ENCODE results near the gene ANGPTL4.
"Not testable (repeated sequence)": the region's sequence is repeated elsewhere in the genome, so short reads cannot be mapped to it uniquely, and the experiment has no call there.

Gene ANGPTL4

GRCh38 chr19:8363803-8364771 lies at the start of gene ANGPTL4:
ANGPTL4 (plus strand) TSS chr19:8364155; CDS start chr19:8364322, 167 bp downstream.
- in situ Hi-C loops (cut with HindIII; ENCODE audit: low sequenced_read_pairs): no loop called here

DNA sequence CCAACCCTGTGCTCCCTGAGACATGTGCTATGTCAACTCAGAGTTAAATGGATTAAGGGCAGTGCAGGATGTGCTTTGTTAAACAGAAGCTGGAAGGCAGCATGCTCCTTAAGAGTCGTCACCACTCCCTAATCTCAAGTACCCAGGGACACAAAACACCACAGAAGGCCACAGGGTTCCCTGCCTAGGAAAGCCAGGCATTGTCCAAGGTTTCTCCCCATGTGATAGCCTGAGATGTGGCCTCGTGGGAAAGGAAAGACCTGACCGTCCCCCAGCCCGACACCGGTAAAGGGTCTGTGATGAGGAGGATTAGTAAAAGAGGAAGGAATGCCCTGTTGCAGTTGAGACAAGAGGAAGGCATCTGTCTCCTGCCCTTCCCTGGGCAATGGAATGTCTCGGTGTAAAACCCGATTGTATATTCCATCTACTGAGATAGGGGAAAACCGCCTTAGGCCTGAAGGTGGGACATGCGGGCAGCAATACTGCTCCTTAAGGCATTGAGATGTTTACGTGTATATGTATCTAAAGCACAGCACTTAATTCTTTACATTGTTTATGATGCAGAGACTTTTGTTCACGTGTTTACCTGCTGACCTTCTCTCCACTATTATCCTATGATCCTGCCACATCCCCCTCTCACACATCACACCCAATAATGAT lies 48.8 kb upstream of the ANGPTL4 start:
- in situ Hi-C loops (cut with HindIII; ENCODE audit: low sequenced_read_pairs): not testable (repeated sequence)

- in situ Hi-C loops (cut with HindIII; ENCODE audit: low sequenced_read_pairs): no loop called here
Observed at GRCh38 chr19:8316351-8317125, 47.4 kb upstream of the ANGPTL4 start.

DNA sequence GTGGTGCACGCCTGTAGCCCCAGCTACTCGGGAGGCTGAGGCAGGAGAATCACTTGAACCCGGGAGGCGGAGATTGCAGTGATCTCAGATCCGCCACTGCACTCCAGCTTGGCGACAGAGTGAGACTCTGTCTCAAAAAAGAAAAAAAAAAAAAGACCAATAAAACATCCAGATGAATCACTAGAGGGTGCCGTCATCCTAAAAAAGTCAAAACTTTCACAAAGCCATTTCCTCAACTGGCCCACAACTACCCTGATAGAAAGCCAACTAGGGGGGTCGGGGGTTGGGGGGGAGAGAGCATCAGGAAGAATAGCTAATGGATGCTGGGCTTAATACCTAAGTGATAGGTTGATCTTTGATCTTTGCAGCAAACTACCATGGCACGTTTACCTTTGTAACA lies 45.1 kb upstream of the ANGPTL4 start:
- in situ Hi-C loops (cut with HindIII; ENCODE audit: low sequenced_read_pairs): not testable (repeated sequence)

GRCh38 chr19:8319807-8320520 lies 44.0 kb upstream of the ANGPTL4 start:
- in situ Hi-C loops (cut with HindIII; ENCODE audit: low sequenced_read_pairs): no loop called here

- in situ Hi-C loops (cut with HindIII; ENCODE audit: low sequenced_read_pairs): no loop called here
Observed at GRCh38 chr19:8320564-8321066, 43.3 kb upstream of the ANGPTL4 start.

GRCh38 chr19:8321067-8321985 lies 42.6 kb upstream of the ANGPTL4 start, which contains the start of the genes NDUFA7 and RPS28:
NDUFA7 (minus strand) TSS chr19:8321375; CDS start chr19:8321358, 17 bp downstream.
RPS28 (plus strand) TSS chr19:8321496; CDS start chr19:8321531, 35 bp downstream.
- in situ Hi-C loops (cut with HindIII; ENCODE audit: low sequenced_read_pairs): no loop called here

DNA sequence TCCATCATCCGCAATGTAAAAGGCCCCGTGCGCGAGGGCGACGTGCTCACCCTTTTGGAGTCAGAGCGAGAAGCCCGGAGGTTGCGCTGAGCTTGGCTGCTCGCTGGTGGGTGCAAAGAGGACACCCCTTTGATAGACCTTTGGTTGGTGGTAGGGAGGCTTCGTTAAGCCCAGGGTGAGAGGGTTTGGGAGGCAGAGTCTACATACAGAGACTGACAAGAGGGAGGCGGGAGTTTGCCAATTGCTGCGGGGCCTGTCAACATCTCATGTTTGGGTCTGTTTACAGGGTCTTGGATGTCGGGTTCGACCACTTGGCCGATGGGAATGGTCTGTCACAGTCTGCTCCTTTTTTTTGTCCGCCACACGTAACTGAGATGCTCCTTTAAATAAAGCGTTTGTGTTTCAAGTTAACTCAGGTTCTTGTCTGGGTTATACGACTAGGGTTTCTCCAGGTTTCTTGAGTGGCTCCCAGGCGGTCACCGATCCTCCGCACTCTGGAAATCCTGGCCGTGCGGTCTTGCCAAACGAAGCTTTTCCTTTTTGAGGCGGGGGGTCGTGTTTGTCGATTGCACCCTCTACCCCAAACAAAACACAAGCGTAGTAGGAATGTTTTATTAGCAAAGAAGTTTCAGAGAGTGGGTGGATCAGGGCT lies 41.8 kb upstream of the ANGPTL4 start:
- in situ Hi-C loops (cut with HindIII; ENCODE audit: low sequenced_read_pairs): no loop called here

DNA sequence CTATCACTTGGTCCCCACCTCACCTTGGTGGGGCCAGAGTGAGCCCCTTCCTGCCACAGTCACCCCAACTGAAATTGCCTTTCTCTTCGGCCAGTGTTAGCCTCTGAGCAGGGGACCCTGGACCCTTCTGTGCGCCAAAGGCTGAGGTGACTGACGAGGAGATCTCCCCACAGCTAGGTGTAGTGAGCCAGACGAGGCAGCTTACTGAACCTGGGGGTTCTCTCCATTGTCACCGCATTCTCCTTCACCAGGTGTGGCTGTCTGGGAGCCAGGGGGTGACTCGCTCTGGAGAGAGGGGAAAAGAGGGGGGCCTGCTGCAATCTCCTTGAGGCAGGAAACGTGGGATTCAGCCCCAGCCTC lies 41.3 kb upstream of the ANGPTL4 start:
- in situ Hi-C loops (cut with HindIII; ENCODE audit: low sequenced_read_pairs): no loop called here

DNA sequence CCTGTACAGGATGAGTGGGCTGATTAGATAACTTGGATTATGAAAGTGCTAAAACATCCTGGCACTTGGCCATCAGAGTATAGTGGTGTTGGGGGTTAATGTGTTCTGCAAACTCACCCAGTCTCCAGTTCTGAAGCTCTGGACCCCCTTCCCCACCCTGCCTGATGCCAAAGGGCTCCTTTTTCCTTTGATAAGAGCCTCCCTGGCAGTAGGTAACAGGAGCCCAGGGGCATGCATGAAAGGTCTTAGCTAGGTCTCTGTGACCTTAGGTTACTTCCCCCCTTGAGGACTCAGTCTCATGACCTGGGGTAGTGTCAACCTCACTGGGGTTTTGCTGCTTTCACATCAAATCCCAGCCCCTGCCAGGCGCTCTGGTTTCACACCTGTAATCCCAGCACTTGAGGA lies 40.2 kb upstream of the ANGPTL4 start:
- in situ Hi-C loops (cut with HindIII; ENCODE audit: low sequenced_read_pairs): no loop called here

DNA sequence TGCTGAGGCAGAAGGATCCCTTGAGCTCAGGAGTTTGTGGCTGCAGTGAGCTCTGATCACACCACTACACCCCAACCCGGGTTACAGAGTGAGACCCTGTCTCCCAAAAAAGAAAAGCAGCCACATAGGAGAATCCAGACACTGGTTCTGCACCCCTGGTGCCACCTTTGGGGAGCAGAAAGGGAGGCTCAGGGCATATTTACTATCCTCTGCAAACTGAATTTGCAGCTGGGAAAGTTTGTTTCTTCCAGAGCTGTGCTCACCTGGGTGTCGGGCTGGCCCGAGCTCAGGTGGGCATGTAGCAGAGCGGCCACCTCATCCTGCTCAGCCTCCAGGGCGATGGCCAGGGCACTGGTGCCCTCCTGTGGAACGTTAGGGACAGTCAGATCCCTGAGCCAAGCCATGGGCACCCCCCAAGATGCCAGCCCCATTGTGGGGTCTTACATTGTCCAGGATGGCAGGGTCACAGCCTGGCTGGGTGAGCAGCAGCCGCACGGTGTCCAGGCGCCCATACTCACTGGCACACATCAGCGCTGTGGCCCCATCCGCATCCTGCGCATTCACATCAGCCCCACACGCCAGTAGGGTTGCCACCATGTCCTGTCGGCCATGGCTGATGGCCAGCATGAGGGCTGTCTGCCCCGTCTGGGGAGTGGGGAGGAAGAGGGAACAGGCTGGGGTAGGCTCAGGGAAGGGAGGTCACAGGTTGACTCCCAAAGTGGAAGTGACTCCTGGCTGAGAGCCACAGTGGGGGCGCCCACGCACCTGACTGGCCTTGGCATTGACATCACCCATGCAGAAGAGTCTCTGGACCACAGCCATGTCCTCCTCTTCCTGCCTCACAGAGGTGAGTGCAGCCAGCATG lies 39.5 kb upstream of the ANGPTL4 start:
- in situ Hi-C loops (cut with HindIII; ENCODE audit: low sequenced_read_pairs): no loop called here

- in situ Hi-C loops (cut with HindIII; ENCODE audit: low sequenced_read_pairs): no loop called here
Observed at GRCh38 chr19:8325454-8325853, 38.5 kb upstream of the ANGPTL4 start.

DNA sequence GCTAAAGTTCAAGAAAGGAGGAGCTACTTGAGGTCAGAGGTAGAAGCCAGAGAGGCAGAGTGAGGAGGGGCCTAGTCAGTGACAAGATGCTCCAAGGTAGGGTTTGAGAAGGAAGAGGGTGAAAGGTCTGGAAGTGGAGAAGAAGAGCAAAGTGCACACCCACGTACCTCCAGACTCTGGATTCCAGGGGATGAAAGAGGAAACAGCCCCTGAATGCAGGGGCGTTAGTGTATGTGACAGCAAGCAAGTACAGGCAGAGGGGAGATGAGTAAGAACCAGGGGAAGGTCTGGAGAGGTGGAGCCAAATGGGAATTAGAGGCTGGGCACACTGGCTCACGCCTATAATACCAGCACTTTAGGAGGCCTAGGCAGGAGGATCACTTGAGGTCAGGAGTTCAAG lies 34.0 kb upstream of the ANGPTL4 start:
- in situ Hi-C loops (cut with HindIII; ENCODE audit: low sequenced_read_pairs): no loop called here

GRCh38 chr19:8331263-8331845 lies 32.6 kb upstream of the ANGPTL4 start:
- in situ Hi-C loops (cut with HindIII; ENCODE audit: low sequenced_read_pairs): no loop called here

GRCh38 chr19:8332976-8333766 lies 30.8 kb upstream of the ANGPTL4 start:
- in situ Hi-C loops (cut with HindIII; ENCODE audit: low sequenced_read_pairs): no loop called here

DNA sequence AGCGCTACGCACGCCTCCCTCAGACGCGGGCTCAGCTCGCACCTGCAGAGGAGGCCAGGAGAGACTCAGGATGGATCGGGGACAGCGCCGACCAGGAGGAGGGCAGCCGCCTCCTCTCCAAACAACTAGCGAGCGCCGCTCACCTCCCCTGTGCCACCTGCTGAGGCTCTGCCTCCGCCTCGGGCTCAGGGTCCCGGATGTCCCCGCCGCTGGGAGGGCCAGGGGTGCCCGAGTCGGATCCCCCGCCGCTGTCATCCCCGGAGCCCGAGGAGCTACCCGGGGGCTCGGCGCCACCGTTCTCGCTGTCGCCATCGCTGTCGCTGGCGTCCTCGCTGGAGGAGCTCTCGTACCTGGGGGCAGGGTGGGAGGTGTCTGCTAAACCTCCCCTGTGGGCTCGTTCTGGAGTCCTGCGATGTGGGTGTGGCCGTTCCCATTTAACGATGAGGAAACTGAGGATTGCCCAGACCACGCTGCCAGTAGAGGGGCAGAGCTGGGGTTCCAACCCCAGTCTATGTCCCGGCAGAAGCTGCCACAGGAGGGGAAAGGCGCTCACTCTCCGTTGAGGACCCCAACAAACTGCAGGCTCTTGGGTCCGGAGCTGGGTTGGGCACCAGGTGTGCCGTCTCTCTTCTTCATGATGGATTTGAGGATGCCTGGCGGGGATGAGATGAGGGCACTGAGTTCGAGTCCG lies 30.0 kb upstream of the ANGPTL4 start:
- in situ Hi-C loops (cut with HindIII; ENCODE audit: low sequenced_read_pairs): no loop called here
